Spleen (tissue), 11 donors: ENCODE measurements around the gene VTI1A. TPM values are rescaled to one million over a fixed set of nuclear protein-coding genes. Genes with fewer than 3 reads are reported as not detected.

ENCODE experiments used
- DNase-seq: peaks from one replicate; pipeline ENCODE4 v3.0.0-alpha.2; 2020
- H3K27ac ChIP-seq, 8 donors: fragments of 200-600 bp; sonication (generic) in 7 of 8; 1 replicate in 4 of 8; 2 replicates in 4 of 8; pipeline versions ENCODE4 v1.5.0 to v1.8.0; 2016 to 2021; ENCODE audit warnings: inconsistent platforms in 4 of 8, mild to moderate bottlenecking in 4 of 8, moderate library complexity in 1 of 8
- H3K27me3 ChIP-seq, 7 donors: fragments of 200-600 bp; sonication (generic) in 6 of 7; replicated peaks in 1 of 7; 1 replicate in 4 of 7; 2 replicates in 3 of 7; pipeline versions ENCODE4 v1.5.0 to v1.8.0; 2016 to 2021; ENCODE audit warnings: inconsistent platforms in 3 of 7, mild to moderate bottlenecking in 1 of 7
- H3K36me3 ChIP-seq, 6 donors: fragments of 200-600 bp; sonication (generic) in 5 of 6; 1 replicate in 4 of 6; 2 replicates in 2 of 6; pipeline versions ENCODE4 v1.5.0 to v1.8.0; 2016 to 2021; ENCODE audit warnings: inconsistent platforms in 2 of 6
- H3K4me1 ChIP-seq, 6 donors: fragments of 200-600 bp; sonication (generic) in 5 of 6; 1 replicate in 3 of 6; 2 replicates in 3 of 6; pipeline versions ENCODE4 v1.5.0 to v1.8.0; 2016 to 2021; ENCODE audit warnings: inconsistent platforms in 3 of 6
- H3K4me3 ChIP-seq, 8 donors: fragments of 200-600 bp; sonication (generic) in 7 of 8; 1 replicate in 4 of 8; 2 replicates in 4 of 8; pipeline versions ENCODE4 v1.5.0 to v1.8.0; 2016 to 2021; ENCODE audit warnings: inconsistent platforms in 4 of 8, mild to moderate bottlenecking in 4 of 8, moderate library complexity in 2 of 8
- H3K9me3 ChIP-seq, 8 donors: fragments of 200-600 bp; sonication (generic) in 7 of 8; 1 replicate in 4 of 8; 2 replicates in 4 of 8; pipeline versions ENCODE4 v1.5.0 to v1.8.0; 2016 to 2021; ENCODE audit warnings: inconsistent platforms in 4 of 8
- POLR2A ChIP-seq, 3 donors: fragments of 450-650 bp; IDR thresholded peaks; one replicate each; pipeline ENCODE4 v1.5.1; 2017; ENCODE audit warnings: antibody characterized with exemption in 3 of 3, mild to moderate bottlenecking in 1 of 3
- POLR2AphosphoS5 ChIP-seq, 3 donors: sonication (generic); formaldehyde crosslinking; IDR thresholded peaks; one replicate each; pipeline ENCODE4 v1.5.1; 2017; ENCODE audit warnings: antibody characterized with exemption in 3 of 3
- WGBS, 5 donors: extraction: QIAGEN DNeasy Blood & Tissue Kit in 3 of 5; methylation state at CpG; one replicate each; pipeline versions ENCODE4 v1.1.5 to v1.1.7; 2013 to 2018; 5-methylcytosine and 5-hydroxymethylcytosine counted together
- intact Hi-C: fragments of 100-400 bp; cut with DNase I; formaldehyde crosslinking; loops from one replicate; pipeline ENCODE4 v1.15.0; 2023; ENCODE audit warnings: low total_unique reads
- polyA plus RNA-seq, 3 donors: library from polyadenylated mRNA; stranded (reverse); fragments of 200-250 nt; gene quantifications; one replicate each; pipeline ENCODE4 v1.2.1, GENCODE V29; 2013
- total RNA-seq, 7 donors: library from RNA; depleted of rRNA in 3 of 7; stranded (reverse); fragments of >200 nt in 3 of 7; fragmentation: NEBNext Ultra II Directional in 4 of 7; extraction: Animal tissue kit (Norgen Biotek cat#: 25700) in 4 of 7; gene quantifications; one replicate each; pipeline versions ENCODE4 v1.1.0 to v1.2.1, GENCODE V29; 2016 to 2021
- TF ChIP-seq, protein P1 (sequence below), 11 experiments: fragments of 200-600 bp in 7 of 11; fragments of 450-650 bp in 4 of 11; sonication (generic) in 4 of 11; IDR thresholded peaks in 8 of 11; conservative IDR thresholded peaks in 3 of 11; 1 replicate in 7 of 11; 2 replicates in 4 of 11; pipeline versions ENCODE4 v1.4.0 to v1.8.0; 2016 to 2021; ENCODE audit warnings: antibody characterized with exemption in 11 of 11, inconsistent platforms in 4 of 11, mild to moderate bottlenecking in 1 of 11
- donor health status: healthy with polysubstance abuse.
- donor health status: DM: no; HTN: no; CAD: no; lungs with moderate emphysema.
- donor health status: DM: no; HTN: no; CAD: no.
- donor health status: Bipolar disorder and iron deficiency.
- donor health status: healthy.
- donor health status: DM: no; HTN: no; CAD: no.
- donor health status: DM: yes; HTN: yes; CAD: no.

The VTI1A gene
- total and polyA plus RNA-seq, 10 donors: 7.8 to 129 (median 56.2) TPM

- H3K36me3 ChIP-seq: peaks cover 0 to 9% (median 0%) of the 10 kb centered on the region in 6 donors
- no peaks in the 10 kb centered on the region for H3K4me1 ChIP-seq
- H3K27me3 ChIP-seq: no peaks in the 10 kb centered on the region
- H3K27ac ChIP-seq: no peak overlapping the region
- TF ChIP-seq POLR2AphosphoS5 (IDR thresholded peaks at IDR 0.05) (no peak), POLR2A (IDR thresholded peaks at IDR 0.05) (no peak)
- TF ChIP-seq, protein P1, sequence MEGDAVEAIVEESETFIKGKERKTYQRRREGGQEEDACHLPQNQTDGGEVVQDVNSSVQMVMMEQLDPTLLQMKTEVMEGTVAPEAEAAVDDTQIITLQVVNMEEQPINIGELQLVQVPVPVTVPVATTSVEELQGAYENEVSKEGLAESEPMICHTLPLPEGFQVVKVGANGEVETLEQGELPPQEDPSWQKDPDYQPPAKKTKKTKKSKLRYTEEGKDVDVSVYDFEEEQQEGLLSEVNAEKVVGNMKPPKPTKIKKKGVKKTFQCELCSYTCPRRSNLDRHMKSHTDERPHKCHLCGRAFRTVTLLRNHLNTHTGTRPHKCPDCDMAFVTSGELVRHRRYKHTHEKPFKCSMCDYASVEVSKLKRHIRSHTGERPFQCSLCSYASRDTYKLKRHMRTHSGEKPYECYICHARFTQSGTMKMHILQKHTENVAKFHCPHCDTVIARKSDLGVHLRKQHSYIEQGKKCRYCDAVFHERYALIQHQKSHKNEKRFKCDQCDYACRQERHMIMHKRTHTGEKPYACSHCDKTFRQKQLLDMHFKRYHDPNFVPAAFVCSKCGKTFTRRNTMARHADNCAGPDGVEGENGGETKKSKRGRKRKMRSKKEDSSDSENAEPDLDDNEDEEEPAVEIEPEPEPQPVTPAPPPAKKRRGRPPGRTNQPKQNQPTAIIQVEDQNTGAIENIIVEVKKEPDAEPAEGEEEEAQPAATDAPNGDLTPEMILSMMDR (IDR thresholded peaks at IDR 0.05 in 8 of 11, conservative IDR thresholded peaks at IDR 0.05 in 3 of 11): no peak
- no peak overlapping the region for H3K4me3 ChIP-seq
- H3K9me3 ChIP-seq: no peaks in the 10 kb centered on the region
- intact Hi-C loops: no loop called here
- 94 to 97% (median 94%) methylated on average over 3 of the region's 3 CpGs for WGBS, 5 donors
- DNase-seq: no peak
Observed at GRCh38 chr10:112654794-112655193, 207.8 kb downstream of the VTI1A start.

GRCh38 chr10:112655722-112656121, 208.7 kb downstream of the VTI1A start:
- WGBS, 5 donors: 91 to 100% (median 97%) methylated on average over 1 of the region's 1 CpG
- intact Hi-C loops: no loop called here
- Histone ChIP-seq H3K9me3 (no peaks in the 10 kb centered on the region), H3K27me3 (no peaks in the 10 kb centered on the region), H3K27ac (no peak overlapping the region), H3K36me3 (peaks cover 0 to 16% (median 0%) of the 10 kb centered on the region in 6 donors), H3K4me3 (no peak overlapping the region), H3K4me1 (no peaks in the 10 kb centered on the region)
- TF ChIP-seq, protein P1 (IDR thresholded peaks at IDR 0.05 in 8 of 11, conservative IDR thresholded peaks at IDR 0.05 in 3 of 11): no peak
- TF ChIP-seq POLR2A (IDR thresholded peaks at IDR 0.05): no peak
- no peak for TF ChIP-seq POLR2AphosphoS5 (IDR thresholded peaks at IDR 0.05)
- no peak for DNase-seq

- Histone ChIP-seq H3K4me3 (no peak overlapping the region), H3K27ac (no peak overlapping the region), H3K27me3 (no peaks in the 10 kb centered on the region), H3K36me3 (peaks cover 0 to 23% (median 0%) of the 10 kb centered on the region in 6 donors), H3K4me1 (no peaks in the 10 kb centered on the region), H3K9me3 (no peaks in the 10 kb centered on the region)
- DNase-seq: no peak
- TF ChIP-seq POLR2AphosphoS5 (IDR thresholded peaks at IDR 0.05): no peak
- TF ChIP-seq, protein P1 (IDR thresholded peaks at IDR 0.05 in 8 of 11, conservative IDR thresholded peaks at IDR 0.05 in 3 of 11): no peak
- no peak for TF ChIP-seq POLR2A (IDR thresholded peaks at IDR 0.05)
- WGBS, 5 donors: 94 to 100% (median 96%) methylated on average over 2 of the region's 2 CpGs
- intact Hi-C loops: no loop called here
Observed at GRCh38 chr10:112658465-112658864, 211.4 kb downstream of the VTI1A start.

- TF ChIP-seq, protein P1 (IDR thresholded peaks at IDR 0.05 in 8 of 11, conservative IDR thresholded peaks at IDR 0.05 in 3 of 11): no peak
- TF ChIP-seq POLR2AphosphoS5 (IDR thresholded peaks at IDR 0.05) (no peak), POLR2A (IDR thresholded peaks at IDR 0.05) (no peak)
Observed at GRCh38 chr10:112658900-112659638, 212.1 kb downstream of the VTI1A start.

More at GRCh38 chr10:112658900-112659638, 212.1 kb downstream of the VTI1A start:
- H3K4me1 ChIP-seq: no peaks in the 10 kb centered on the region
- no peaks in the 10 kb centered on the region for H3K27me3 ChIP-seq
- H3K36me3 ChIP-seq: peaks cover 0 to 23% (median 0%) of the 10 kb centered on the region in 6 donors
- no peak for DNase-seq
- no peaks in the 10 kb centered on the region for H3K9me3 ChIP-seq
- intact Hi-C loops: no loop called here
- H3K4me3 ChIP-seq: no peak overlapping the region
- H3K27ac ChIP-seq: no peak overlapping the region
- 91 to 95% (median 94%) methylated on average over 6 of the region's 6 CpGs for WGBS, 5 donors
